DMS153 treated with DMSO at 0.1 percent for 48 hours (cell line): ENCODE data around the gene NKD1.
"Not testable (repeated sequence)": the region's sequence is repeated elsewhere in the genome, so short reads cannot be mapped to it uniquely, and the experiment has no call there.

ENCODE experiments used
- DNase-seq: peaks from one replicate; lab custom pipeline; 2025; ENCODE audit not compliant: unreplicated experiment; lab: John Stamatoyannopoulos, UW

The NKD1 gene

DNA sequence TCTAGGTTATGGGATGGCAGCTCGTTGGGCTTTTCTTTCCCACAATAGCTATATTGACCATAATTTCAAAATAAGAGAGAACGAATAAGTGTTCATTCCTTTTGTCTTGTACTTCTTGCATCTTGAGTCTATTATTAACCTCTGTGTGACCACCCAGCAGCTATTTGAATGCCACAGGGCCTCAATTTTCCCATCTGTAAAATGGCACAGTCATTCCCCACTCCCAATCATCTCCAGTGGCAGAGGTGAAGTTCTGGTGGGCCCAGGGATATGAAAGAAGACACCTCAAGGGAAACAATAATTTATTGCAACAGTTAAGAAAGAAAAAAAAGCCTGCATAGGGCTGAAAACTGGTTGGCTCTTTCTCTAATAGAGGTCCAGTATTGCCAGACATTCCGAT is 28.6 kb upstream of the NKD1 start:
- DNase-seq, result no peak

DNA sequence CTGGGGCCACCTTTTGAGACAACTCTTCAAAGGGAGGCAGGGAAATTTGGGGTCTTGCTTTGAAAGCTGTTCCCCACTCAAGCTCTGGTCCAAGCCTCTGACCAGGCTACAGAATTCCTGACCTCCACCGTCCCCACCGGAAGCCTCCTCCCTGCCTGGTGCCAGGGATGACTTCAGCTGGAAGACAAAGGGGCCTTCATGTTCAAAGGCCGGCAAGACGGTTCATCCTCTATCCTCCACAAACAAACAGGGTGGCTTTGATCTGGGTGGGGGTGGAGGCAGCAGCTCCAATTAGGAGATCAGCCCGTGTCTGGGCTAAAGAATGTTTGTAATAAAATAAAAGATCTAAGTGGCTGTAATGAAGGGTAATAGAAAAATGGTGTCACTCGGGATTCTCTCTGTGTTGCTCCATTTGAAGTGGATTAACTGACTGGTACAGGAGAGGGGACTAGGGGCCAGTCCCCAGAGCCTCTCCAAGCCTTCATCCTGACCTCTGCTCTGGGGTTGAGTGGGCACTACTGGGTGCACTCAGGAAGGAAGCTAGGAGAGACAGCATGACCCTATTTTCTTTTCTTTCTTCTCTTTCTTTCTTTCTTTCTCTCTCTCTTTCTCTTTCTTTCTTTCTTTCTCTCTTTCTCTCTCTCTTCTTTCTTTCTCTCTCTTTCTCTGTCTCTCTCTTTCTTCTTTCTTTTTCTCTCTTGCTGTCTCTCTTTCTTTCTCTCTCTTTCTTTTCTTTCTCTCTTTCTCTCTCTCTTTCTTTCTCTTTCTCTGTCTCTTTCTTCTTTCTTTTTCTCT is 27.5 kb upstream of the NKD1 start:
- no peak for DNase-seq

DNA sequence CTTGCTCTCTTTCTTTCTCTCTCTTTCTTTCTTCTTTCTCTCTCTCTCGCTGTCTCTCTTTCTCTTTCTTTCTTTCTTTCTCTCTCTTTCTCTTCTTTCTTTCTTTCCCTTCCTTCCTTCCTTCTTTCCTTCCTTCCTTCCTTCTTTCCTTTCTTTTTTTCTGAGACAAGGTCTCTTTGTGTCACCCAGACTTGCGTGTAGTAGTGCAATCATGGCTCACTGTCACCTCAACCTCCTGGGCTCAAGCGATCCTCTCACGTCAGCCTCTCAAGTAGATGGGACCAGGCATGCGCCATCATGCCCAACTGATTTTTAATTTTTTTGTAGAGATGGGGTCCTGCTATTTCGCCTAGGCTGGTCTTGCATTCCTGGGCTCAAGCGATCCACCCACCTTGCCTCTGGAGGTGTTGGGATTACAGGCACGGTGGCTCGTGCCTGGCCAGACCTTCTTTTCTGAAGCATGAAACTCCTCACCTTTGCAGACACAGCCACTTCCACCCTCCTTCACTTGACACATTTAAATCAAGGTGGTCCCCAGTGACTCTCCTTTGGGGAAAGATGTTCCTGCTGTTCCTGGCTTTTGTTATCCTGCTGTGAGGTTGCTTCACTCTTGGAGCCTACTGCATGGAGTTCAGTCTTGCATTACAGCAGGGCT is 26.8 kb upstream of the NKD1 start:
- DNase-seq, result no peak

DNA sequence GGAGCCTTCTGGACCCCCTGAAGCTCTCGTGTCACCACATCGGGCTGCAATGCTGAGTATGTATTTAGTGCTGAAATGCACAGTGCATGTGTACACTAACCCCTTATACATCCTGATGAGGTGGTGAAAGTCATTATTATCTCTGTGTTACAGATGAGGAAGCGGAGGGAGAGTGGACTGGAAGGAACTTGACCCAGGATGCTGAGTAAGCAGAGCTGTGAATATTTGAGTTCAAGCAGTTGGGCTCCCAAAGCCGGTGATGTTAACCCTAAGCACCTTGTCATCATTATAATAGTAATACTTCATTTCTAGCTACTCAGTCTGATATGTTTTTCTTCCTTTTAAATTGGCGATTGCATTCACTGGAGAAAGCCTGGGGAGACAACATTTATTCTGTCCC is 25.9 kb upstream of the NKD1 start:
- no peak for DNase-seq

GRCh38 chr16:50523710-50524109 is 24.5 kb upstream of the NKD1 start:
- DNase-seq, result no peak

- no peak for DNase-seq
Measured at GRCh38 chr16:50525262-50525661, 22.9 kb upstream of the NKD1 start.

GRCh38 chr16:50525716-50526115 is 22.5 kb upstream of the NKD1 start:
- no peak for DNase-seq

GRCh38 chr16:50526249-50526648 is 21.9 kb upstream of the NKD1 start:
- no peak for DNase-seq

DNA sequence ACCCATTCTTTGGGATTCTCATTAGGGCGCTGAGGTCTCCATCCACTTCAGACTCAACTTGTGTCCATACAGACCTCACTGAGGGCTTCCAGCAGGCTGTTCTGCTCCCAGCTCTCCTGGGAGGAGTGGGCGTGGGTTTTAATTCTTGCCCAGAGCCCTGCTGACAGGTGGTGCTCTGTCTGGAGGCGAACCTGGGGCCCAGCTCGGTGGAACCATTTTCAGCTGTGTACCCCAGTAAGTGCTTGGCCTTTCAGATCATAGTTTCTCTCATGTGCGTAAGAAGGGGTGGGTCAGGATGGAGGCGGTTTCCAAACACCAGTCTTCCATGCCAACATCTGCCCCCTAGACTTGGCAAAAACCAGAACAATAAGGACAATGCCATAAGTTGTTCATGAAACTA is 21.4 kb upstream of the NKD1 start:
- DNase-seq, result no peak

- DNase-seq, result no peak
Measured at GRCh38 chr16:50528820-50529219, 19.4 kb upstream of the NKD1 start.

DNA sequence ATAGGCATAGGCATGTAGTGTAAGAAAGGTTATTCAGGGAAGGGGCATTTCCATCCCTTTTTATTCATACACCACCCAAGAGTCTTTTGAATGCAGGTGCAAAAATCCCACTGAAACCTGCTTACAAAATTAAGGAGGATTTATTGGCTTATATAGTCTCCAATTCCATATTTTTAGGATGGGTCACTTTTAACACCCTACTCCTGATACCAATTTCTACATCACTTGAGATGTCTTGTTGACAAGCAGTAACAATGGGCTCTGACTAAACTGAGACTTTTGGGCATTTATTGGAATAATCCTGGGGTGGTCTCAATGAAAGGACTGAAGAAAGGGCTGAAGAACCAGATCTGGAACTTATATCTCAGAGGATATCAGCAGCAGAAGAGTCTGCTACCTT is 18.9 kb upstream of the NKD1 start:
- DNase-seq, result no peak

- no peak for DNase-seq
Measured at GRCh38 chr16:50530277-50531236, 17.6 kb upstream of the NKD1 start.

DNA sequence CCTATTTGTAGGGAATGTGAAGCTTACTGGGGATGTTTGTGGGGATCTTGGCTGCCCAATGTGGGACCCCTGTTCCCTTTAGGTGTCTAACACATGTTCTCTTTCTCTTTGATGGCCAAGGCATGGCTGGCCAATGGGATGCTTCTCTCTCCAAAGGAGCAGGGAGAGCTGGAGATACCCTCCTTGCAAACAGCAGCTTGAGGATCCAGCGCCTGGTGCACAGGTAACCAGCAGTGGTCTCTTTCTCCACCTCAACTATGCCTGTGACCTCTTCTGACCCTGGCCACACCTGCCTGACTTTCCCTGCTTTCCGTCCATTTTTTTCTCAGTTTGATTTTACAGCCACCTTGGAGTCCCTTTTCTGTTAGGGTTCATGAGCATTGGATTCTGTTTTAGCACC is 16.8 kb upstream of the NKD1 start:
- no peak for DNase-seq

DNA sequence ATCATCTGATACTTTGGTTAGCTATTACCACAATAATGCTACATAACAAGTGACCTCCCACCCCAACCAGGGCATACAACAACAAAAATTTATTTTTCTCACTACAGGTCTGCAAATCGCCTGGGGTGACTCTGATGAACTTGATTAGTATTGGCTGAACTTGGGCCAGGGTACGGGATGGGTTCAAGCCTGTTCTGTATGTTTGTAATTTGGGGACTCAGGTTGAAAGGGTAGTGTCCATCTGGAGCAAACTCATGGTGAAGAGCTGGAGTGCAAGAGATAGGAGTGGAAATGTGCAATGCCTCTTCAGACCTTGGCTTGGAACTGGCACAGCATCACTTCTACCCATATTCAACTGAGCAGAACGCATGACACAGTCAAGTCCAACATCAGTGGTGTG is 16.3 kb upstream of the NKD1 start:
- no peak for DNase-seq

- DNase-seq, result no peak
Measured at GRCh38 chr16:50532576-50532975, 15.6 kb upstream of the NKD1 start.

- DNase-seq, result no peak
Measured at GRCh38 chr16:50533317-50533716, 14.9 kb upstream of the NKD1 start.

DNA sequence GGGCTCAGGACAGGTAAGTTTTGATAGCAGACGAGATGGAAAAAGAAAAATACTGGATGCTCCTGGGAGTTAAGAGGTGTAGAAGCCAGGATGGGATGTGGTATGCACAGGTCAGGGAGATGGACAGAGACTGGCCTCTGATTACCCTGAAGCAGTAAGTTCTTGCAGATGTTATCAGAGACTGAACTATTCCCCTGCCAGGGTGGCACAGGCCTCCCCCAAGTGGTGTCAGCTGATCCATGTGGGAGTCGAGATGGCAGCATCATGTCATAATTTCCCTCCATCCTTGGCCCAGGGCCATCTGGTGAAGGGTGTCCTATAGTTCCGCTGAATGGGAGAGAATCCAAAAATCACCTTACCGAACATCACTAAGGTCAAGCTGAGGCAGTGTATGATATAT is 14.1 kb upstream of the NKD1 start:
- no peak for DNase-seq

DNA sequence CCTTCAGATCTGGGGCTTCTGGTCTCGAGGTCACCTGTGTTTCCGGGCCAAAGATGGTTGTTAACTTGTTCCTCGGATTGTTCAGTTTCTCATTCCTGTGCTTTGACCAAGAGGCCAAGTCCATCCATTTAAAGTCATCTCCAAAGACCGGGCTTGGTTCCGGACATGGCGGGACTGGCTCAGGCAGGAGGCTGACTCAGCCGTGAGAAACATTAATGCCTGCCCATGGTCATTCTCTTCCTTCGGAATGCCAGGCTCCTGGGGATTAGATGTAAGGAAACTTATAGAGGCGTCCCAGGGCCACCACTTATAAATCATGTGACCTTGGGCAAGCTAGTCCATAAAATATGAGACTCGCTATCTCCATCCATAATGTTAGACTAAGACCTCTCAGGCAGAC is 13.6 kb upstream of the NKD1 start:
- no peak for DNase-seq

DNA sequence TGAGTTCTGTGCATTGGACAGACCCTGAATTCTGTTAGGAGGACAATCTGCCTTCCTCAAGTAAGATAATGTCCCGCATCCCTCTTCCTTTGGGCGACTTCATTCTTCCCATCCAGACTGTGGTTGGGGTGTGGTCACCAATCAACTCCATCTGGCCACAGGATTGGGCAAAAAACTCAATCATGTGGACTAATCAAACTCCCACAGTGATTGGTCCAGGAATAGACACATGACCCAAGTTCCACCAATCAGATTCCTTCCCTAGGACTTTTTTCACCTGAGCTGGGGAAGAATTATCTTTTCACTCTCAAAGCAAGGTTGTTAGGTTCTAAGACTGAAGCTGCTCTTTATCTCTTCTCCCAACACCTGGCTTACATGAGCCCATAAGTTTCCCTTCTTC is 13.2 kb upstream of the NKD1 start:
- no peak for DNase-seq

- no peak for DNase-seq
Measured at GRCh38 chr16:50535506-50536257, 12.5 kb upstream of the NKD1 start.

- DNase-seq, result not testable (repeated sequence)
Measured at GRCh38 chr16:50536258-50536645, 11.9 kb upstream of the NKD1 start.
